ENCODE measurements around the gene ATP12A. TPM values are rescaled to one million over a fixed set of nuclear protein-coding genes. Genes with fewer than 3 reads are reported as not detected.

The ATP12A gene
- total RNA-seq, 2 experiments from 2014 or later = 0.66 TPM

DNA sequence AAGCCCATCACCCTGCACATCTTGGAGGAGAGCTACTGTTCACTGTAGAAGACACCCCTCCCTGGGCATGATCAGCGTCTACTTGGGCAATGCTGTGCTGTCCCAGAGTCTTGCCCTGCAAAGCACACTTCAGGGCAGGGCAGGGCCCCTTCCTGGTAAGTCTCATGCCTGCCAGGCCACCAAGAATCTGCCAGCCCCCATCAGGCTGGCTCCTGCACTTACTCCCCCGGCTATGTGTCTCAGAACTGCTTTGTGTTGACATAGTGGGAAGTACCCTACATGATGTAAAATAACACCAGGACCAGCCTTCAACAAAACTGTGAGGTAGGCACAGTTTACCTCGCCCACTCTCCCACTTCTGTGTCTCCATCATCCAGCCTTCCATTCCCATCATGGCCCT is 27.8 kb upstream of the ATP12A start:
- no peaks in the 10 kb centered on the region for H3K9me3 Mint-ChIP-seq

DNA sequence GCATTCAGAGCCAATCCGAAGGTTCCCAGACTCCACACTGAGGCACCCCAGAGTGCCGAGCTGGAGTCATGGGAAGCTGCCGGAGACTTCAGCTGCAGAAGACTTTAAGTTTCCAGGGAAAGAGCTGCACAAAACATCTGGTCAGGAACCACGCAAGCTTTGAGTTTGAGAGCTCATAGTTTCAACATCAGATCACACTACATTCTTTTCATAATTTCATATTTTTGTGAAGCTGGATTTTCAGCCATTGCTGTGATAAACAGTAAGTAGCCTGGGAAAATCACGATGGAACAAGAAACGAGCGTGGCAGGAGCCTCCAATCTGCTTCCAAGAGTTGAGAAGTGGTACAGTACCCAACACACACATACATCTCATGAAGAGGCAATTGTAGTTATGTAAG is 25.5 kb upstream of the ATP12A start:
- H3K9me3 Mint-ChIP-seq = no peaks in the 10 kb centered on the region
- H3K36me3 Mint-ChIP-seq = no peaks in the 10 kb centered on the region
- H3K27ac Mint-ChIP-seq = no peak overlapping the region
- peaks cover 7% of the 10 kb centered on the region for H3K4me1 Mint-ChIP-seq
- no peak for DNase-seq
- peaks cover 10% of the 10 kb centered on the region for H3K27me3 Mint-ChIP-seq
- no peak overlapping the region for H3K4me3 Mint-ChIP-seq

More for the DNA sequence above, 27.8 kb upstream of the ATP12A start:
- H3K4me3 Mint-ChIP-seq = no peak overlapping the region
- H3K4me1 Mint-ChIP-seq = peaks cover 13% of the 10 kb centered on the region
- H3K27me3 Mint-ChIP-seq = peaks cover 10% of the 10 kb centered on the region
- no peaks in the 10 kb centered on the region for H3K36me3 Mint-ChIP-seq
- DNase-seq = no peak
- no peak overlapping the region for H3K27ac Mint-ChIP-seq

DNA sequence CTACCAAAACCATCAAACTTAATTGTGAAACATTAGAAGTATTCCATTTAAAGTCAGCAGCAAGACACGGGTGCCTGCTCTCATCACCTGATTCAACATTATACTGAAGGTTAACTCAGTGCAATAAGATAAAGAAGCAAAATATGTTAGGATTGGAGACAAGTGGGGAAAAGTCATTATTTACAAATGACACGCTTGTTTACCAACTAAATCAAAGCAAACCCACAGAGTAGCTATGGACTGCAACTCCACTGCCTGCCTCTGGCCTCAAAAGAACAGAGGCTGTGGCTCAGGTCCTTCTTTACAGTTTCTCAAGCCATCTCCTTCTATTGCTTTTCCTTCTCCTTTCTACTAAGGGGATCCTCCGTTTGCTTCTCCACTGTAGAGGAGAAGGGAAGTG is 21.0 kb upstream of the ATP12A start:
- H3K27me3 Mint-ChIP-seq = peaks cover 12% of the 10 kb centered on the region

DNA sequence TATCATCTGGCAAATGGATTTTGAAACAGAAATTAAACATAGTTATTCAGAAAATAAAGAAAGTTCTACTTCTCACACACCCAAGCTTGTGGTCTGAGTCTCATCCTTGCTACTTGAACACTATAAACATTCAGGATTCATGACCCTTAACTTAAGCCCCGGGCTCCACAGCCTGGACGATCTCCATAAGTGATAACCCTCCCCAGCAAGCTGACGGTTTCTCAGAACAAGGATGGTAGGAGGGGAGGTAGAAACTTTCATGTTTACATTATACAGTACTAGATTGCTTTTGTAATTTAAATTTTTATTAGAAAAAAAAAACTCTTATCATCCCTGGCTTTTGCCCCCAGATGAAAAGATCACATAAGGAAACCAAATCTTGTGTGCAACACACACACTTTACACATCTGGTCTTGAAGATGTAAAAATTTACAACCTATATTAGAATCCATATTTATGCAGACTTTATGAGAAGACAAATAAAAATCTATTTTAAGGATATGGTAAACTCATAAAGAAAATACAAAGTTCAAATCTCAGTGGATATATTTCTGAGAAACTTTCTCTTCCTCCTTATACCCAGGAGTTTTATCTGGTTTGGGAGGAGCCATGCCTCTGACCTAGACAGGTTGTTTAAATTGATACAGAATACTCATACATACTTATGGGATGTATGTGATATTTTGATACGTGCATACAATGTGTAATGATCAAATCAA is 20.0 kb upstream of the ATP12A start:
- H3K4me3 Mint-ChIP-seq = no peak overlapping the region
- H3K27ac Mint-ChIP-seq = no peak overlapping the region
- H3K9me3 Mint-ChIP-seq = no peaks in the 10 kb centered on the region
- peaks cover 12% of the 10 kb centered on the region for H3K27me3 Mint-ChIP-seq
- H3K36me3 Mint-ChIP-seq = no peaks in the 10 kb centered on the region
- no peak for DNase-seq
- peaks cover 17% of the 10 kb centered on the region for H3K4me1 Mint-ChIP-seq

More for the DNA sequence above, 21.0 kb upstream of the ATP12A start:
- DNase-seq = no peak
- Mint-ChIP-seq H3K4me1 (peaks cover 17% of the 10 kb centered on the region), H3K4me3 (no peak overlapping the region), H3K27ac (no peak overlapping the region), H3K36me3 (no peaks in the 10 kb centered on the region), H3K9me3 (no peaks in the 10 kb centered on the region)

DNA sequence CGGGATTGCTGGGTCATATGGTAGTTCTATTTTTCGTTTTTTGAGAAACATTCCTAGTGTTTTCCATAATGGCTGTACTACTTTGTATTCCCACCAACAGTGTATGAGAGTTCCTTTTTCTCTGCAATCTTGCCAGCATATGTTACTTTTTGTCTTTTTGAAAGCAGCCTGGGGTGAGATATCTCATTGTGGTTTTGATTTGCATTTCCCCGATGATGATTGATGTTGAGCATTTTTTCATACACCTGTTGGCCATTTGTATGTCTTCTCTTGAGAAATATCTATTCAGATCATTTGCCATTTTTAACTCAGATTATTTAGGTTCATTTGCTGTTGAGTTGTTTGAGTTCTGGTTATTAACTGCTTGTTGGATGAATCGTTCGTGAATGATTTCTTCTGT is 18.5 kb upstream of the ATP12A start:
- H3K27ac Mint-ChIP-seq = no peak overlapping the region
- no peaks in the 10 kb centered on the region for H3K36me3 Mint-ChIP-seq
- peaks cover 12% of the 10 kb centered on the region for H3K27me3 Mint-ChIP-seq
- no peak for DNase-seq
- H3K4me1 Mint-ChIP-seq = peaks cover 17% of the 10 kb centered on the region
- no peaks in the 10 kb centered on the region for H3K9me3 Mint-ChIP-seq
- H3K4me3 Mint-ChIP-seq = no peak overlapping the region

DNA sequence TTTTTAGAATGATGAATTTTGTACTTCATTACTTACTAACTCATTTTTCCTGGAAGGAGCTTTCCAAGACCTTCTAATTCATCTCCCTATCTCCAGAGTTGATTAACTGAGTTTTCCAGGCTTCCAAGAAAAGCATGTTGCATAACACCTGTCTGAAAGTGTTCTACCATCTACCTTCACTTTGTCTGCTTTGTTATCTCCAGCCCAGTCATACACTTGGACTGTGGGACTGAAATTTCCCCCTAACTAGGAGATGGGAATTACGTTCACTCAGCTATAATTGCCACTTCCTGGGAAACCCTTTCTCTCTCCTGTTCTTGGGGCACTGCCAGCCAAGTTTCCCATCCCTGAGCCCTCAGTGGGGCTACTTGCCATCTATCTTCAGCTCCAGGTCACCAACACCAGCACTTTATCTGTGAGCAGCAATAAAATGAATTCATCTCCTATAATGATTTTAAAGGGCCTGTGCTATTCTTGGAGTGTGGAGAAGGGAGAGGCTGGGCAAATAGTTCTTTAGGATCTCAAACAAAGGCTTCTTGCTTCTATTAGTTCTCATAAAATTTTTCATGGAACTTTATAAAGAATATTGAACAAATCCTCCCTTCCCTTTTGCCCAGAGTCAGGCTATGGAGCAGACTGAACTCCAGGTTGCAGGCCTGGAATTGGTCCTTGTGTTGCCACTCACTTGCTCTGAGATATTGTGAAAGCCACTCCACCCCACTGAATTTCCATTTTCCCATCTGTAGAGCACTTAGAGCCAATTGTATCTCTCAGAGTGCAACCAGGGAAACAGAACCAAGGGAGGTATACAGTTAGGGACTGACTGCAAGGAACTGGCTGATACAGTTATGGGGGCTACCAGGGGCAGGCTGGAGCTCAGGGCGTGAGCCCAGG is 17.8 kb upstream of the ATP12A start:
- Mint-ChIP-seq H3K27me3 (peaks cover 12% of the 10 kb centered on the region), H3K4me1 (peaks cover 17% of the 10 kb centered on the region), H3K4me3 (no peak overlapping the region), H3K9me3 (no peaks in the 10 kb centered on the region), H3K27ac (no peak overlapping the region), H3K36me3 (no peaks in the 10 kb centered on the region)
- no peak for DNase-seq

DNA sequence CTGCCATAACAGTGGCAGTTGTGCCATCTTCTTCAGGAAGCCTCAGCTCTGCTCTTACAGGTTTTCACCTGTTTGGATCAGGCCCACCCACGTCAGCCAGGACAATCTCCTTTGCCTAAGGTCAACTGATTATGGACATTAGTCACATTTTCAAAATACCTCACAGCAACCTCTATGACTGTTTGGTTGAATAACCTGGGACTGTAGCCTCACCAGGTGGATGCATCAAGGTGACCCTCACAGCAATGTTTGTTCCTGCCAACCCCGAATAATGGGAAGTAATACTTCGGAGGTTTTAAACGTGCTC is 17.2 kb upstream of the ATP12A start:
- Mint-ChIP-seq H3K27ac (no peak overlapping the region), H3K4me3 (no peak overlapping the region), H3K36me3 (no peaks in the 10 kb centered on the region), H3K27me3 (peaks cover 17% of the 10 kb centered on the region), H3K4me1 (peaks cover 17% of the 10 kb centered on the region), H3K9me3 (no peaks in the 10 kb centered on the region)
- no peak for DNase-seq

DNA sequence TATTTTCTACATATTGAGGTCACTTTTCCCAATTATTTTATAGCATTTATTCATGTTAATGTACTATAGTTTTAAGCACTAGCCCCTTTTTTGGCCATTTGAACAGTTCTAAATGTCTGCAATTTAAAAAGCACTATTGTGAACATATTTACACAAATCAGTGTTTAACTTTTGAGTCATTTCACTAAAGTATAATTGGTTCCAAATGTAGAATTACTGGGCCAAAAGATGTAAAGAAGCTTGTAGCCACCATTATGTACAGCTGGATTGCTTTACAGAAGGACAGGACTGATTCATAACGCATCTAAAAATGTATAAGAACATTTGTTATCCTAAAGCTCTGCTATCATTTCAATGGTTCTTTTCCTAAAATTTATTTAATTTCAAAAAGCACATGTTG is 16.6 kb upstream of the ATP12A start:
- Mint-ChIP-seq H3K9me3 (no peaks in the 10 kb centered on the region), H3K27ac (no peak overlapping the region), H3K4me3 (no peak overlapping the region), H3K36me3 (no peaks in the 10 kb centered on the region), H3K4me1 (peaks cover 17% of the 10 kb centered on the region), H3K27me3 (peaks cover 18% of the 10 kb centered on the region)
- no peak for DNase-seq

DNA sequence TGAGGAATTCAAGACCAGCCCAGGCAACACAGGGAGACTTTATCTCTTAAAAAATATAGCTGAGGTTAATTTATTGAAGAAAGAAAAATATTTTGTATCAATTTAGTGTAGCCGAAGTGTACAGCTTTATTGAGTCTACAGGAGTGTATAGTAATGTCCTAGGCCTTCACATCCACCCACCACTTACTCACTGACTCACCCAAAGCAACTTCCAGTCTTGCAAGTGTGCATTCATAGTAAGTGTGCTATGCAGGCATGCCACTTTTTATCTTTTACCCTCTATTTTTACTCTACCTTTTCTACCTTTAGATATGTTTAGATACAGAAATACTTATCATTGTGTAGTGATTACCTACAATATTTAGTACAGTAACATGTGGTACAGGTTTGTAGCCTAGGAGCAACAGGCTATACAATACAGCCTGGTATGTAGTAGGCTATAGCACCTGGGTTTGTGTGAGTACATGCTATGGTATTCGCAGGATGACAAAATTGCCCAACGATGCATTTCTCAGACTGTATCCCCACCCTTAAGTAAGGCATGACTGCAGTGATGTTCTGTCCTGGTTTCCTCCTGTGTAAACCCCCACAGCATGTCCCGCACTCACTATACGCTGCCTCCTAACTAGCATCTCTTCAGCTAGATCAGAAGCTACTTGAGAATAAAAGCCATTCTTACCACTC is 15.3 kb upstream of the ATP12A start:
- peaks cover 18% of the 10 kb centered on the region for H3K27me3 Mint-ChIP-seq
- no peak overlapping the region for H3K4me3 Mint-ChIP-seq
- H3K9me3 Mint-ChIP-seq = no peaks in the 10 kb centered on the region
- no peak overlapping the region for H3K27ac Mint-ChIP-seq
- no peaks in the 10 kb centered on the region for H3K36me3 Mint-ChIP-seq
- peaks cover 14% of the 10 kb centered on the region for H3K4me1 Mint-ChIP-seq
- no peak for DNase-seq

DNA sequence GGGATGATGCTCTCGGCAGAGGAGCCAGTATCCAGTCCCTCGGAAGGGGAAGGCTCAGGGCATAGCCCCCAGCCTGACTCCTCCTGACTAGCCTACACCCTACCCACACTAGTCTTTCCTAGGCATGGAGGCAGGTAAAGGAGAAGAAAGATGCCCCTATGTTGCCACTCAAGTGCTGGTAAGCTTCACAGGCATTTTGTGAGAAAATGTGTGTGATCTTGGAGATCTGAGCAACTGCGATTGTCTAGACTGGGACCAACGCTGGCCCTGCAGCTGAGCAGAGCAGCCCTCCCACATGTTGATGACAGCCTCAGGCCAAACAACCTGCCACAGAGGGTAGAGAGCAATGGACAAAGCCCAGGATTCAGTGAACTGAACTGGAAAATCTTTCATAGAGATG is 11.7 kb upstream of the ATP12A start:
- DNase-seq = no peak
- Mint-ChIP-seq H3K4me3 (no peak overlapping the region), H3K36me3 (no peaks in the 10 kb centered on the region)

DNA sequence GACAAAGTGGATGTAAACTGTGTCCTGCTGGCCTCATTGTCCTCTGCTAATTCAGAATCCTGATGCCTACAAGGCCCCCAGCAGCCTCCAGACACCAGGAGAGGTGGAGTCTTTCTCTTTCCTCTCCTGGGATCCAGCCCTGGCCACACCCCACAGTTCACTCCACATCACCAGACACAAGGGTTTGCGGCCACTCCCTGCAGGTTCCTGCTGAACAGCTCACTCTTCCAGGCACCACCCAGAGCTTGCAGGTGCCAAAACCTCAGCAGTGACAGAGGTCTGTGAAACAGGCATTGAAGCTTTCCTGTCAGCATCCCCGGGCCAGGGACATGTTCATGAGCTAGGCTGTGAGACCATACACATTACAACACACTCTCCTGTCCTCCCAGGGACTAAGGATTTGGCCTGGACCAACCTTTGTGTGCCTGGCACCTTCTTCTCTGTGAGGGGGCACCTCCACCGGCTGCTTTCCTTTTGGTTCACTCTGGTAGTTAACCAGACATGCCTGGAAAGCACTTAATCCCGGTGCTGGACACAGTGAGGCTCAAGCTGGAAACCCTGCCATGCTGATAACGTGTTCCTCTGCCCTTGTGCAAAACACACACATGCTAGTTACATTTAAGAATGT is 11.1 kb upstream of the ATP12A start:
- H3K36me3 Mint-ChIP-seq = no peaks in the 10 kb centered on the region
- H3K4me3 Mint-ChIP-seq = no peak overlapping the region
- H3K27me3 Mint-ChIP-seq = peaks cover 15% of the 10 kb centered on the region
- no peak for DNase-seq
- no peaks in the 10 kb centered on the region for H3K9me3 Mint-ChIP-seq
- H3K4me1 Mint-ChIP-seq = peaks cover 12% of the 10 kb centered on the region
- H3K27ac Mint-ChIP-seq = no peak overlapping the region

More for the DNA sequence above, 11.7 kb upstream of the ATP12A start:
- no peak overlapping the region for H3K27ac Mint-ChIP-seq
- no peaks in the 10 kb centered on the region for H3K9me3 Mint-ChIP-seq
- peaks cover 15% of the 10 kb centered on the region for H3K27me3 Mint-ChIP-seq
- H3K4me1 Mint-ChIP-seq = peaks cover 12% of the 10 kb centered on the region

DNA sequence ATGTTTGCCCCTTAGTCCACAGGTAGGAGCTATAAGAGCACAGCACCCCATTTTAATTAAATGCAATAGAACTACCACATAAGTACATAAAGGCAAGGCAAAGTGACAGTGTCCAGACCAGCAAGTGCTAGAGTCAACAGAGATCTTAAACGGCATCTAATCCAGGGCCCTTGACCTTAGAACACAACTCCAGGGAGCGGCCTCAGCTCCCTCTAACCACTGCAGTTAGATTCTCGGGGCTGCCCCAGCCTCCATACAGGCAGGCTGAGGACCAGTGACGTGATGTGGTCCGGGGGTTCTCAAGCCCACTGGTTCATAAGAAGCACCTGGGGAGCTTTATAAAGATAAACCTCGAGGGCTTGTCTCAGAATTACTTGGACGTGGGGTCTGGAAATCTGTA is 10.0 kb upstream of the ATP12A start:
- no peaks in the 10 kb centered on the region for H3K36me3 Mint-ChIP-seq
- no peak overlapping the region for H3K27ac Mint-ChIP-seq

DNA sequence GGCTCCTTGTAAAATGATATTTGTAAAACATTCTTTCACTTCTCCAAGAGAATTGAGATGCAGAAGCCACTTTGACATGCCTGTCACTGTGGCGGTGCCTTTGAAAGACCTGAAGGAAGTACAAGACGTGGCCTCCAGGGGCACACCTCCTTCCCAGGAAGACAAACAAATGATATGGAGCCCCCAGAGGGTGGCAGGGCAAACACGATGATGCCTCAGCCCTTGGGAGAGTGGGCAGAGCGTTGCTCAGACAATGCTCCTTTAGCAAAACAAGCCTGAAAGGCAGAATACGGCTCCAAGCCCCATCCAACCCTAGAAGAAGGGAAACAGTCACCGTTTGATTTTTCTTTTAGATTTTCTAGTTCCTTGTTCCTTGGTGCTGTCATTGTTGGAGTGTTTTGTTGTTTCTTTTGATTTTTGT is 9.2 kb upstream of the ATP12A start:
- DNase-seq = peak; percentile 24
- Mint-ChIP-seq H3K36me3 (no peaks in the 10 kb centered on the region), H3K4me3 (no peak overlapping the region), H3K27ac (no peak overlapping the region), H3K27me3 (peaks cover 18% of the 10 kb centered on the region), H3K9me3 (no peaks in the 10 kb centered on the region), H3K4me1 (peaks cover 12% of the 10 kb centered on the region)

More for the DNA sequence above, 10.0 kb upstream of the ATP12A start:
- Mint-ChIP-seq H3K9me3 (no peaks in the 10 kb centered on the region), H3K27me3 (peaks cover 15% of the 10 kb centered on the region), H3K4me1 (peaks cover 12% of the 10 kb centered on the region), H3K4me3 (no peak overlapping the region)
- no peak for DNase-seq

DNA sequence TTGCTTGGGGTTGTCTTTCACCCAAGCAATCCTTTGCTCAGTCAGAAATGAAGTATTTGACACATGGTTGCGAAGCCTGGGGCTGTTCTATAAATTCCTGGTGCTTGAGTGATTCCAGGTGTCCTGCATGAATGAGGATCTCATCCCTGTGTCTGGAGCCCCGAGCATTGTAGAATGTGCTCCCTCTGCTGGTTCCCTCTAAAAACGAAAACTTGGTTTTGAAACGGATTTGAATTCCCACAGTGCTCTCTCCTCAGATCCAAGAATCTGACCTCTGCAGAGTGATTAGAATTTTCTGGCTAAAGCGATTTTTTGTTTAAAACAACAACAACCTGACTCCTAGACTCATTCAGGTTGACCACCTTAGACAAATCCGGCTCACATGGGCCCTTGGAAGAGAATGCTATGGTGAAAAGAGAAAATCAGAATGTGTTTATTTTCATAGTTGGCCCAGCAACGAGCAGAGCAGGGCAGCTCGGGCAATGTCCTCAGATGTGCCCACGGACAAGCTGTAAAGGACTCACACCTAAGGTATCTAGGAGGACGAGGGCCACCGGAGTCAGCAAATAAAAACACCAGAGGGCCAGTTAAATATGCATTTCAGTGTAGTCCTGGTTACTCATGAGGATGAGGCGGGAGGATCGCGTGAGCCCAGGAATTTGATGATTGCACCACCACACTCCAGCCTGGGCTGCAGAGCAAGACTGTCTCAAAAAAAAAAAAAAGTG is 8.7 kb upstream of the ATP12A start:
- H3K27ac Mint-ChIP-seq = no peak overlapping the region
- H3K9me3 Mint-ChIP-seq = no peaks in the 10 kb centered on the region
- DNase-seq = no peak
- H3K36me3 Mint-ChIP-seq = no peaks in the 10 kb centered on the region
- H3K27me3 Mint-ChIP-seq = peaks cover 22% of the 10 kb centered on the region
- no peak overlapping the region for H3K4me3 Mint-ChIP-seq
- H3K4me1 Mint-ChIP-seq = peaks cover 12% of the 10 kb centered on the region
